A673 (cell line): ENCODE results near the gene HEXD. TPM values are rescaled to one million over a fixed set of nuclear protein-coding genes. Genes with fewer than 3 reads are reported as not detected.

Experiments
- BruUV-seq: library from RNA; stranded (reverse); fragments of 400-500 nt; replicated peaks from 2 replicates; lab custom pipeline; 2021; lab: Mats Ljungman, UMichigan
- CTCF ChIA-PET: fragments of 300-600 bp; sonication (Branson Sonifier 250); formaldehyde crosslinking; loops from one replicate; lab custom pipeline; 2022; ENCODE audit warnings: antibody characterized with exemption; lab: Charles Lee
- POLR2A ChIA-PET: fragments of 300-600 bp; sonication (Branson Sonifier 250); formaldehyde crosslinking; loops from one replicate; lab custom pipeline; 2022; ENCODE audit warnings: antibody characterized with exemption; ENCODE audit not compliant: low non-redundant PET; lab: Charles Lee
- DNase-seq: peaks from one replicate; pipeline ENCODE4 v3.0.0-alpha.2; 2015; ENCODE audit warnings: low spot score
- H3K27ac ChIP-seq: fragments of 200-600 bp; sonication (generic); 2 replicates; pipeline ENCODE4 v1.5.1; 2016; ENCODE audit warnings: mixed run types, low read depth, mild to moderate bottlenecking, mixed read lengths, antibody characterized with exemption, low read length; ENCODE audit not compliant: poor library complexity, severe bottlenecking
- H3K27me3 ChIP-seq: fragments of 200-600 bp; sonication (generic); replicated peaks from 2 replicates; pipeline ENCODE4 v1.6.1; 2017; ENCODE audit warnings: mixed run types, low read depth, mild to moderate bottlenecking, mixed read lengths, antibody characterized with exemption, low read length; ENCODE audit not compliant: insufficient read depth, poor library complexity
- H3K36me3 ChIP-seq: fragments of 200-600 bp; sonication (generic); 2 replicates; pipeline ENCODE4 v1.6.1; 2016; ENCODE audit warnings: mixed run types, mild to moderate bottlenecking, mixed read lengths, antibody characterized with exemption, low read length; ENCODE audit not compliant: insufficient read depth, poor library complexity, severe bottlenecking
- H3K4me1 ChIP-seq: fragments of 200-600 bp; sonication (generic); 2 replicates; pipeline ENCODE4 v1.6.1; 2017; ENCODE audit warnings: mixed run types, mild to moderate bottlenecking, mixed read lengths, antibody characterized with exemption, low read length; ENCODE audit not compliant: insufficient read depth, poor library complexity, severe bottlenecking
- H3K4me3 ChIP-seq: fragments of 200-600 bp; sonication (generic); 2 replicates; pipeline ENCODE4 v1.5.1; 2016; ENCODE audit warnings: low read depth, mixed run types, mild to moderate bottlenecking, mixed read lengths, low read length; ENCODE audit not compliant: poor library complexity, severe bottlenecking
- H3K9me3 ChIP-seq: fragments of 200-600 bp; sonication (generic); 2 replicates; pipeline ENCODE4 v1.6.1; 2016; ENCODE audit warnings: mixed run types, low read depth, mild to moderate bottlenecking, mixed read lengths, antibody characterized with exemption, low read length; ENCODE audit not compliant: poor library complexity, severe bottlenecking
- EZH2 ChIP-seq: fragments of 200-600 bp; sonication (generic); IDR thresholded peaks from 2 replicates; pipeline ENCODE4 v1.6.1; 2017; ENCODE audit warnings: borderline replicate concordance, low read depth, mild to moderate bottlenecking, mixed read lengths, antibody characterized with exemption, low read length; ENCODE audit not compliant: poor library complexity, severe bottlenecking
- intact Hi-C: fragments of 100-400 bp; cut with micrococcal nuclease; formaldehyde crosslinking; loops from one replicate; pipeline ENCODE4 v1.10.0; 2022; ENCODE audit not compliant: unreplicated experiment
- total RNA-seq: library from RNA; stranded (reverse); gene quantifications from 2 replicates; pipeline ENCODE4 v1.2.3, GENCODE V29; 2021
- TF ChIP-seq, protein P1 (sequence below): fragments of 300-800, 200-600 bp; sonication (generic); conservative IDR thresholded peaks from 2 replicates; pipeline ENCODE4 v1.5.1; 2017; ENCODE audit warnings: low read depth, mild to moderate bottlenecking, antibody characterized with exemption, low read length, moderate library complexity, mixed read lengths

HEXD gene
- total RNA-seq, 1 experiment from 2014 or later, result 20.1 TPM

DNA sequence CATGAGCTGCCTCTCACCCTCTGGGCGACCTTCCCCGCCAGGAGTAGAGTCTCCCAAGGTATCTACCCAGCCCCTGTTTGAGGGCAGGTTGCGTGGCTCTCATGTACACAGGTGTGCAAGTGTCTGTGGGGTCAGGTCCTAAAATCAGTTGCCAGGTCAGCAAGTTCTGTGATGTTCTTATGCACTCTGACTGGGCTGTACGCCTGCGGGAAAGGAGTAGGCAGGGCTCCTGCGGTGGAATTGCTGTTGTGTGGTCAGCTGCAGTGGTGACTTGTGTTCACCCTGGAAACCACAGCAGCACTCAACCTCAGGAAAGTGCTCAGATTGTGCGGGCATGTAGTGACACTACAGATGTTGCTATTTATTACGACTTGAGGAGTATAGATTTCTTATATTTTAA is 59.8 kb downstream of the HEXD start:
- no peaks in the 10 kb centered on the region for H3K27me3 ChIP-seq
- peaks cover 38% of the 10 kb centered on the region for H3K36me3 ChIP-seq

DNA sequence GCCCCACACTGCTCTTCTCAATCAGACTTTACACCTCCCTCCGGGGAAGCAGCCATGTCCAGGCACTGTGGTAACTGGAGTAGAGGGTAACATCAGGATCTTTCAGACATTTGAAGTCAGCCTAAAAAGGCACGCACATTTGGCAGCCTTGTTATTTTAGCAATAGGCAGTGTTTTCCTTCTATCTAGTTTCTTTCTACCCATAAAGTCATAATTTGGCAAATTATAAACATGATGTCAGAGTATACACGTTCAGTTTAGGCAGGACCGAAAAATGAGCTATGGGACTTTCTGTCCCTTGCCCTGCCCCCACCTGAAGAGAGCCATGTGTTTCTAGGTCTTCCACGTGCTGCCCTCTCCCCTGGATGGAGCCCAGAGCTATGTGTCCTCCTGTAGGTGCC is 61.5 kb downstream of the HEXD start:
- Histone ChIP-seq H3K27me3 (no peaks in the 10 kb centered on the region), H3K9me3 (no peaks in the 10 kb centered on the region), H3K4me3 (no peak overlapping the region), H3K36me3 (peaks cover 47% of the 10 kb centered on the region), H3K27ac (no peak overlapping the region), H3K4me1 (no peaks in the 10 kb centered on the region)
- CTCF ChIA-PET, result no interaction called here
- TF ChIP-seq, protein P1, sequence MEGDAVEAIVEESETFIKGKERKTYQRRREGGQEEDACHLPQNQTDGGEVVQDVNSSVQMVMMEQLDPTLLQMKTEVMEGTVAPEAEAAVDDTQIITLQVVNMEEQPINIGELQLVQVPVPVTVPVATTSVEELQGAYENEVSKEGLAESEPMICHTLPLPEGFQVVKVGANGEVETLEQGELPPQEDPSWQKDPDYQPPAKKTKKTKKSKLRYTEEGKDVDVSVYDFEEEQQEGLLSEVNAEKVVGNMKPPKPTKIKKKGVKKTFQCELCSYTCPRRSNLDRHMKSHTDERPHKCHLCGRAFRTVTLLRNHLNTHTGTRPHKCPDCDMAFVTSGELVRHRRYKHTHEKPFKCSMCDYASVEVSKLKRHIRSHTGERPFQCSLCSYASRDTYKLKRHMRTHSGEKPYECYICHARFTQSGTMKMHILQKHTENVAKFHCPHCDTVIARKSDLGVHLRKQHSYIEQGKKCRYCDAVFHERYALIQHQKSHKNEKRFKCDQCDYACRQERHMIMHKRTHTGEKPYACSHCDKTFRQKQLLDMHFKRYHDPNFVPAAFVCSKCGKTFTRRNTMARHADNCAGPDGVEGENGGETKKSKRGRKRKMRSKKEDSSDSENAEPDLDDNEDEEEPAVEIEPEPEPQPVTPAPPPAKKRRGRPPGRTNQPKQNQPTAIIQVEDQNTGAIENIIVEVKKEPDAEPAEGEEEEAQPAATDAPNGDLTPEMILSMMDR, result no peak
- TF ChIP-seq EZH2, result no peak
- DNase-seq, result no peak
- POLR2A ChIA-PET, result no interaction called here
- intact Hi-C loops, result no loop called here
- BruUV-seq, result no TSS peak

More for the DNA sequence above, 59.8 kb downstream of the HEXD start:
- ChIA-PET CTCF (no interaction called here), POLR2A (no interaction called here)
- TF ChIP-seq EZH2, result no peak
- TF ChIP-seq, protein P1, result no peak
- Histone ChIP-seq H3K4me3 (no peak overlapping the region), H3K4me1 (no peaks in the 10 kb centered on the region), H3K27ac (no peak overlapping the region), H3K9me3 (no peaks in the 10 kb centered on the region)
- intact Hi-C loops, result no loop called here
- no peak for DNase-seq
- BruUV-seq, result no TSS peak

- Histone ChIP-seq H3K9me3 (no peaks in the 10 kb centered on the region), H3K36me3 (peaks cover 47% of the 10 kb centered on the region), H3K4me1 (no peaks in the 10 kb centered on the region), H3K27ac (no peak overlapping the region), H3K27me3 (no peaks in the 10 kb centered on the region), H3K4me3 (no peak overlapping the region)
- CTCF ChIA-PET, result no interaction called here
- POLR2A ChIA-PET, result no interaction called here
- TF ChIP-seq EZH2, result no peak
- TF ChIP-seq, protein P1, result no peak
- intact Hi-C loops, result no loop called here
- DNase-seq, result no peak
- BruUV-seq, result no TSS peak
These were observed 62.2 kb downstream of the HEXD start for GRCh38 chr17:82480318-82480717.
